ENCODE measurements around the gene ADAMTS9. TPM values are rescaled to one million over a fixed set of nuclear protein-coding genes. Genes with fewer than 3 reads are reported as not detected.
A peak's percentile ranks its signal among the peaks of the same experiment; 100 is the strongest.

Gene ADAMTS9
- total RNA-seq, 1 donor from 2014 or later, result 74.1 TPM

GRCh38 chr3:64584179-64584578, 103.6 kb downstream of the ADAMTS9 start:
- Histone ChIP-seq H3K27me3 (no peaks in the 10 kb centered on the region), H3K9me3 (no peaks in the 10 kb centered on the region), H3K27ac (no peak overlapping the region), H3K4me1 (no peaks in the 10 kb centered on the region), H3K36me3 (no peaks in the 10 kb centered on the region), H3K4me3 (no peak overlapping the region)
- no peak for DNase-seq (ENCODE audit: low spot score in 2 of 2)
- TF ChIP-seq, protein P1, sequence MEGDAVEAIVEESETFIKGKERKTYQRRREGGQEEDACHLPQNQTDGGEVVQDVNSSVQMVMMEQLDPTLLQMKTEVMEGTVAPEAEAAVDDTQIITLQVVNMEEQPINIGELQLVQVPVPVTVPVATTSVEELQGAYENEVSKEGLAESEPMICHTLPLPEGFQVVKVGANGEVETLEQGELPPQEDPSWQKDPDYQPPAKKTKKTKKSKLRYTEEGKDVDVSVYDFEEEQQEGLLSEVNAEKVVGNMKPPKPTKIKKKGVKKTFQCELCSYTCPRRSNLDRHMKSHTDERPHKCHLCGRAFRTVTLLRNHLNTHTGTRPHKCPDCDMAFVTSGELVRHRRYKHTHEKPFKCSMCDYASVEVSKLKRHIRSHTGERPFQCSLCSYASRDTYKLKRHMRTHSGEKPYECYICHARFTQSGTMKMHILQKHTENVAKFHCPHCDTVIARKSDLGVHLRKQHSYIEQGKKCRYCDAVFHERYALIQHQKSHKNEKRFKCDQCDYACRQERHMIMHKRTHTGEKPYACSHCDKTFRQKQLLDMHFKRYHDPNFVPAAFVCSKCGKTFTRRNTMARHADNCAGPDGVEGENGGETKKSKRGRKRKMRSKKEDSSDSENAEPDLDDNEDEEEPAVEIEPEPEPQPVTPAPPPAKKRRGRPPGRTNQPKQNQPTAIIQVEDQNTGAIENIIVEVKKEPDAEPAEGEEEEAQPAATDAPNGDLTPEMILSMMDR (IDR thresholded peaks at IDR 0.05), result no peak
- intact Hi-C loops (cut with DNase I), result no loop called here

- Histone ChIP-seq H3K27me3 (no peaks in the 10 kb centered on the region), H3K4me3 (no peak overlapping the region), H3K36me3 (peaks cover 0 to 6% of the 10 kb centered on the region in 2 donors), H3K4me1 (no peaks in the 10 kb centered on the region), H3K27ac (no peak overlapping the region), H3K9me3 (no peaks in the 10 kb centered on the region)
- DNase-seq (ENCODE audit: low spot score in 2 of 2), result no peak
- intact Hi-C loops (cut with DNase I), result no loop called here
- TF ChIP-seq, protein P1 (IDR thresholded peaks at IDR 0.05), result no peak
These were observed 109.0 kb downstream of the ADAMTS9 start for GRCh38 chr3:64578797-64579196.

DNA sequence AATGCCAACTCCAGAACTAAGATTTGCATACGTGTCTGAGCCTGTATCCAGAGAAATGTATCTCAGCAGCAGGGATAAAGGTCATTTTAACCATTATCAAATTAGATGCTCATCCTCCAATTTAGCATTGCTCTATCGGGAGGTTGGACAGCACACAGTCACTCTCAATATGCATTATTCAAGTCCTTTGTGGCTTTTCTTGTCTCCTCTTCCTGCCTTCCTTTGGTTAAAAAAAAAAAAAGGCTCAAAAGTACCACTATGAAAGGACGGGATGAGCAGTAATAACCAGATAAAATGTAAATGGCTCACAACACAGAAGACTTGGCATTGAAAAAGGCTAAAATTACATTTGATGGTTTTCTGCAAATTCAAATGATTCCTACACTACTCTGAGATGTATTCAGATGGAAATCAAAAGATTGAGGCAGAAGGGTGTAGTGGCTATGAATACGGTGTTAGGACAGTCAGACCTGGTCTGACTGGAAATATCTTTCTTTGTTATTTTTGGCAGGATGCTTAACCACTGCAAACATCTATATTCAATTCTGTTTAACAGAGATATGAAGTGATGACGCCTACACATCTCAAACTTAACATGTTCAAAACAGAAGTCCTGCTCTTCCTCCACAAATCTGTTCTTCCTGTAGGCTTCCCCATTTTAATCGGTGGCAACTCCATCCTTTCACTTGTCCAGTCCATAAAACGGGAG, 109.6 kb downstream of the ADAMTS9 start:
- no peaks in the 10 kb centered on the region for H3K4me1 ChIP-seq
- H3K27ac ChIP-seq, result no peak overlapping the region
- TF ChIP-seq, protein P1 (IDR thresholded peaks at IDR 0.05), result no peak
- intact Hi-C loops (cut with DNase I), result no loop called here
- no peak for DNase-seq (ENCODE audit: low spot score in 2 of 2)
- H3K9me3 ChIP-seq, result no peaks in the 10 kb centered on the region
- H3K36me3 ChIP-seq, result peaks cover 0 to 6% of the 10 kb centered on the region in 2 donors
- H3K4me3 ChIP-seq, result no peak overlapping the region
- no peaks in the 10 kb centered on the region for H3K27me3 ChIP-seq

GRCh38 chr3:64576211-64576775, 111.5 kb downstream of the ADAMTS9 start:
- Histone ChIP-seq H3K27ac (no peak overlapping the region), H3K9me3 (no peaks in the 10 kb centered on the region), H3K4me1 (no peaks in the 10 kb centered on the region), H3K27me3 (no peaks in the 10 kb centered on the region), H3K4me3 (no peak overlapping the region), H3K36me3 (peaks cover 0 to 6% of the 10 kb centered on the region in 2 donors)
- intact Hi-C loops (cut with DNase I), result no loop called here
- TF ChIP-seq, protein P1 (IDR thresholded peaks at IDR 0.05), result no peak
- no peak for DNase-seq (ENCODE audit: low spot score in 2 of 2)

DNA sequence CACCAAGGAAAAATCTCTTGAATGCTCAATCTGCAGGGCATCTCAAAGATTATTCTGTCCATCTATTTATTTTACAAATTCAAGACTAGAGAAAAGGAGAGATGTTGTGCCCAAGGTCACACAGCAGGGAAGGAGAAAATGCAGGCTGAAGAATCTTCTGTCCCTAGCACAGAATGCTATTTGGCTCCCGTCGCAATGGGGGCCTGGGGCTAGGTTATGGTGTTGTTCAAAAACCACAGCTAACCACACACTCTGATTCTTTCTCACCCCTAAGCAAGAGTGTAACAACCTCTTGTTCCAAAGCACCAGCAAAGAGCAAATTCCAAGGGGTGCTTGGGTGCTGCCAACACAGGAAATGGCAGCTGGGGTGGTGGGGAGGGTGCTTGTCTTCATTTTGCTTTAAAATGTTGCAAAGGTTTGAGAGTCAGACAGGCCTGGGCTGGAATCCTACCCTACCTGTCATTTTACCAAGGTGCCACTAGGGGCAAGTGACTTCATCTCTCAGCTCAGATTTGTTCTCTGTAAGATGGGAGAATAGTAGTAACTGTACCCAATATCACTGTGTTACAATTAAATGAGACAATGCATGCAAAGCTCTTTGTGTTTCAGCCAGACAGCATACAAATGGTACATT, 112.5 kb downstream of the ADAMTS9 start:
- Histone ChIP-seq H3K4me1 (no peaks in the 10 kb centered on the region), H3K9me3 (no peaks in the 10 kb centered on the region), H3K4me3 (no peak overlapping the region), H3K36me3 (peaks cover 0 to 6% of the 10 kb centered on the region in 2 donors), H3K27me3 (no peaks in the 10 kb centered on the region), H3K27ac (no peak overlapping the region)
- TF ChIP-seq, protein P1 (IDR thresholded peaks at IDR 0.05), result peak in 2 of 3 experiments; percentile 17 to 43
- intact Hi-C loops (cut with DNase I), result no loop called here
- no peak for DNase-seq (ENCODE audit: low spot score in 2 of 2)

All from ascending aorta (tissue), 2 donors.